AG09309 (cell line): ENCODE data around the gene CDS2.

ENCODE experiments used
- DNase-seq: peaks from one replicate; pipeline ENCODE4 v3.0.0-alpha.2; 2010; ENCODE audit warnings: low read depth
- H3K4me3 ChIP-seq: 2 replicates; pipeline ENCODE4 v1.5.1; 2011; ENCODE audit warnings: mild to moderate bottlenecking, low read depth, low read length, moderate library complexity; ENCODE audit not compliant: control insufficient read depth
- CTCF ChIP-seq: IDR thresholded peaks from 2 replicates; pipeline ENCODE4 v1.5.1; 2011; ENCODE audit warnings: mild to moderate bottlenecking, low read depth, low read length, inconsistent platforms; ENCODE audit not compliant: insufficient read depth, control insufficient read depth; ENCODE audit errors: missing control alignments

Gene CDS2

DNA sequence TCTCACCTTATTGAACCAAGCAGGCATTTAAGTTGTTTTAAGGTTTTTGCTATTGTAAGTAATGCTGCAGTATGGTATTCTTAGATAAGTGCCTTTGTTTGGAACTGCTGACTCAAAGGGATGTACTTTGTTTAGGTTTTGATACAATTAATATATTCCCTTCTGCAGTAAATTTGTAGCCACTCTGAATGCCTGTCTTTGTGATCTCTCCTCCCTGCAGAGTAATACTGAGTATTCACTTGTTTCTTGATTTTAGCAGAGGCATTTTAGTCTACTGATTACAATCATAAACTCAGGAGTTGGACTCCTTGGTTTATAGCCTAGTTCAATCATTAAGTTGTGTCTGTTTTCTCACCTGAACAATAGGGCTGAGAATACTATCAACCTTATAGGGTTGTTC lies 13.4 kb downstream of the CDS2 start:
- TF ChIP-seq CTCF, result no peak
- no peak for DNase-seq

DNA sequence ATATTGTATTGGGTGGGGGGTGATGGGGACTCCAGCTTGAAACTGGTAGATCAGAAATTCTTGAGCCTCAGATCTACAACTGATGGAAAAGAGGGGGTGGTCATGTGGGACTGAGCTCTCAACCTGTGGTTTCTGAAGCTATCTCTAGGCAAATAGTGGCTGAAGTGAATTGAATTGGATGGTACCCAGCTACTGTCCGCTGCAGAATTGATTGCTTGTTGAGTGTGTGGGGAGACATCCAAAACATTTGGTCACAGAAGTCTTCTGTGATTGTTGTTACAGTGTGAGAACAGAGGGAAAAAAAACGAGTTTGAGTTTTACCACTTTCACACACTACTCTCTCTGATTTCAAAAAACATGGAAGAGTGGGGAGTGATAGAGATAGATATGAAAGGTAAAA lies 14.8 kb downstream of the CDS2 start:
- no peak for TF ChIP-seq CTCF
- no peak for DNase-seq
- H3K4me3 ChIP-seq, result no peak overlapping the region

More for the DNA sequence above, 13.4 kb downstream of the CDS2 start:
- H3K4me3 ChIP-seq, result no peak overlapping the region

DNA sequence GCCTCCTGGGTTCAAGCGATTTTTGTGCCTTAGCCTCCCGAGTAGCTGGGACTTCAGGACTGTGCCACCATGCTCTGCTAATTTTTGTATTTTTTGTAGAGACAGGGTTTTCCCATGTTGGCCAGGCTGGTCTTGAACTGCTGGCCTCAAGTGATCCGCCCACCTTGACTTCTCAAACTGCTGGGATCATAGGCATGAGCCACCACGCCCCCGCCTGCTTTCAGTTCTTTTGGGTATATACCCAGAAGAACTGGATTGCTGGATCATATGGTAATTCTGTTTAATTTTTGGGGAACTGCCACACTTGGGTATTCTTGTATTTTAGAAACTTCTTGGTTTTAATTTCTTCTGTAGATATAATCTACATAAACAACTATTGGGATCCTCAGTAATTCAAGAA lies 17.0 kb downstream of the CDS2 start:
- no peak overlapping the region for H3K4me3 ChIP-seq
- TF ChIP-seq CTCF, result no peak
- DNase-seq, result no peak

GRCh38 chr20:5145365-5146098 lies 18.7 kb downstream of the CDS2 start:
- TF ChIP-seq CTCF, result no peak
- DNase-seq, result no peak
- no peak overlapping the region for H3K4me3 ChIP-seq

DNA sequence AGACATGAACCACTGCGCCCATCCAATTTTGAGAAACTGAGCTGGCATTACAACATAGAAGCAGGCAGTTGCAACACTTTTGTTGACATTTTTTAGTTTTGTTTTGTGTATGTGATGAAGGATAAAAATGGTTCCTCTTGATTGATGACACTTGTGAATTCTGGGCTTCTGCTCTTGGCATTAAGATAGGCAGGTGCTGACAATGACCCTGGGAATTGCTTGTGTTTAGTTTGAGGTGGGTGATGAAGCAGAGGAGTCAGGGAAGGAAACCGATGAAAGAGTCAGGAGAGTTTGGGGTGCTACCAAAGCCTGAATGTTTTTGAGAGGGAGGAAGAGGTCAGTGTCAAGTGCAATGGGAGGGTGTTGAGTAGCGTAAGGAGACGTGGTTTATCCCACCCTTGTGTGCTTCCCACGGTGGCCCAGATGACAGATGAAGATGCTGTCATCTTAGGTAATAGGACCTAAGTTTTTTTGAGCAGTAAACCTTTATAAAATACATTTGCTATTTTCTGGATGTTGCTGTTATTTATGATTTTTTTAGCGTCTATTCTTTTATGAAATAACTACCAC lies 19.4 kb downstream of the CDS2 start:
- H3K4me3 ChIP-seq, result no peak overlapping the region
- TF ChIP-seq CTCF, result no peak
- DNase-seq, result no peak

DNA sequence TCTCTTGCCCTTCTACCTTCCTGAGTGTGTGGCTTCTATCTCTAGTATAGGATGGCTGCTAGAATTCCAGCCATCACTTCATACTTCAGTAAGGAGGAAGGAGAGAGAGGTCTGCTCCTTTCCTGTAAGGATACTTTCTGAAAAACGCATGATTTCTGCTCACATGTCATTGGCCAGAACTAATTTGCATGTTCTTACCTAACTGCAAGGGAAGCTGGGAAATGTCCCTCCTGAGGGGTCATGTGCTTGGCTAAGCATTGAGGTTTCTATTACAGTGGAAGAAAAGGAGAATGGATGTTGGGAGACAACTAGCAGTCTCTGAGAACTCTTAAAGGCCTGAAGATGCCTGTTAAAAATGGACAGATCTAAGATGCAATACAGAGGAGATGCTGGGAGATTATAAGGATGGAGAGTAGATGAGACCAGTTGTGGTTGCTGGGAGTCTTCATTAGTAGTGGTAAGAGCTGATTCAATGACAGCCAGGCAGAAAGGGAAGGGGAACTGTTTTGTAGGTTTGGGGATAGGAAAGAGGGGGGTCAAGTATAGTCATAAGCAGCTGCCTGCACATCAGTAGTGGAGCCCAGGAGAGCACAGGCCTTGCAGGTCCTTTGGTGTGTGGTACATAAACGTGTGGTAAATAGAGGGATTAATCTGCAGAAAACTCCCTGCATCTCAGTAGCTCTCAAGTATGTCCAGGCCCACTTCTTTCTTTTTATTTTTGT lies 20.2 kb downstream of the CDS2 start:
- TF ChIP-seq CTCF, result no peak
- DNase-seq, result no peak
- H3K4me3 ChIP-seq, result no peak overlapping the region
